ENCODE data around the gene PSD4. TPM values are rescaled to one million over a fixed set of nuclear protein-coding genes. Genes with fewer than 3 reads are reported as not detected.

The PSD4 gene
- total RNA-seq, 2 donors from 2014 or later, result 300 to 503 TPM

- Mint-ChIP-seq H3K27ac (peak overlapping the region; percentile 4), H3K9me3 (no peaks in the 10 kb centered on the region), H3K36me3 (ENCODE audit: low read depth) (peaks cover 9% of the 10 kb centered on the region), H3K27me3 (no peaks in the 10 kb centered on the region), H3K4me1 (peaks cover 18% of the 10 kb centered on the region), H3K4me3 (no peak overlapping the region)
- peak; percentile 28 for ATAC-seq (replicated peaks)
These were observed 36.7 kb upstream of the PSD4 start for GRCh38 chr2:113136828-113137775.

- H3K9me3 Mint-ChIP-seq, result no peaks in the 10 kb centered on the region
- peak overlapping the region; percentile 57 for H3K27ac Mint-ChIP-seq
- H3K36me3 Mint-ChIP-seq (ENCODE audit: low read depth), result peaks cover 8% of the 10 kb centered on the region
- ATAC-seq (replicated peaks), result no peak
- no peak overlapping the region for H3K4me3 Mint-ChIP-seq
- no peaks in the 10 kb centered on the region for H3K27me3 Mint-ChIP-seq
- H3K4me1 Mint-ChIP-seq, result peaks cover 18% of the 10 kb centered on the region
These were observed 35.9 kb upstream of the PSD4 start for GRCh38 chr2:113137827-113138226.

DNA sequence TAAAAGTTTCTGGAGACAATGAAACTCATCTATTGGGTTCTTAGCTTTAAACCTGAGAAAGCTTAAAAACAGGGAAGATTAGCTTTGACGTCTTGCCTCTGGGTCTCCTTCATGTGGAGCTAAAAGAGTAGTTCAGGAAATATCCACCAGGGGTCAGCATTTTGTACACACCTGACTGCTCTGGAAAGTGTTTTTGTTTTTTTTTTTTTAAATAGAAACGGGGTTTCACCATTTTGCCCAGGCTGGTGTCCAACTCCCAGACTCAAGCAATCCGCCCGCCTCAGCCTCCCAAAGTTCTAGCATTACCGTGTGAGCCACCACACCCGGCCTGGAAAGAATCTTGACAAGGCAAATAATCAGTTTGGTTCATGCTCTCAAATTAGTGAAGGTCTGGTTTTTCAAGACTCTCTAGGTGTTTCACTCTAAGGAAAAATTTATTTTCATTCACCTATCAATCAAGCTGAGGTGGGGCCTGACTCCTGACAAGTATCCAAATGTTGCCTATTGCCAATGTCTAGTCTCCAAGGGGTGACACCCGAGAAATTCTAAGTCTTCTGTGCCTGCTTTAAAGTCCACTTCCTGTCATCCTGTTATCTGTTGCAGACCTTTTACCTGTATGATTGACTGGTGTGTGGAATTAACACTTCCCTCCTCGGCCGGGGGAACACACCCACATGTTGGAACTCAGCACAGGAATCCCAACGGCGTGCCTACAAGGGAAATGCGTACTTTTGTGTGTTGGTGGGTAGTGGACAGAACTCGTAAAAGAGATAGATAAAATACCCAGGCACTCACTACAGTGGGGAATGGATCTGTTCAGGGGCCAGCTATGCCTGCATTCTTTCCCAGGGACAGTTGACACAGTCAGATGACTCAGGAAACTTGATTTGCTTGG lies 35.1 kb upstream of the PSD4 start:
- Mint-ChIP-seq H3K9me3 (no peaks in the 10 kb centered on the region), H3K4me3 (peak overlapping the region; percentile 59), H3K27me3 (no peaks in the 10 kb centered on the region), H3K27ac (peak overlapping the region; percentile 57), H3K36me3 (ENCODE audit: low read depth) (no peaks in the 10 kb centered on the region), H3K4me1 (peaks cover 18% of the 10 kb centered on the region)
- peak; percentile 84 for ATAC-seq (replicated peaks)

- no peaks in the 10 kb centered on the region for H3K36me3 Mint-ChIP-seq (ENCODE audit: low read depth)
- H3K4me3 Mint-ChIP-seq, result no peak overlapping the region
- peaks cover 18% of the 10 kb centered on the region for H3K4me1 Mint-ChIP-seq
- no peaks in the 10 kb centered on the region for H3K27me3 Mint-ChIP-seq
- no peaks in the 10 kb centered on the region for H3K9me3 Mint-ChIP-seq
- no peak overlapping the region for H3K27ac Mint-ChIP-seq
- ATAC-seq (replicated peaks), result no peak
These were observed 32.3 kb upstream of the PSD4 start for GRCh38 chr2:113141451-113141850.

GRCh38 chr2:113142290-113142689 lies 31.5 kb upstream of the PSD4 start:
- H3K27ac Mint-ChIP-seq, result no peak overlapping the region
- H3K4me1 Mint-ChIP-seq, result peaks cover 13% of the 10 kb centered on the region
- H3K4me3 Mint-ChIP-seq, result no peak overlapping the region
- no peak for ATAC-seq (replicated peaks)
- H3K36me3 Mint-ChIP-seq (ENCODE audit: low read depth), result no peaks in the 10 kb centered on the region
- H3K27me3 Mint-ChIP-seq, result no peaks in the 10 kb centered on the region
- no peaks in the 10 kb centered on the region for H3K9me3 Mint-ChIP-seq

- no peaks in the 10 kb centered on the region for H3K27me3 Mint-ChIP-seq
- ATAC-seq (replicated peaks), result no peak
- no peaks in the 10 kb centered on the region for H3K36me3 Mint-ChIP-seq (ENCODE audit: low read depth)
- no peak overlapping the region for H3K4me3 Mint-ChIP-seq
- H3K9me3 Mint-ChIP-seq, result no peaks in the 10 kb centered on the region
- peaks cover 1% of the 10 kb centered on the region for H3K4me1 Mint-ChIP-seq
- H3K27ac Mint-ChIP-seq, result no peak overlapping the region
These were observed 29.5 kb upstream of the PSD4 start for GRCh38 chr2:113144259-113144658.

- Mint-ChIP-seq H3K9me3 (no peaks in the 10 kb centered on the region), H3K27ac (no peak overlapping the region), H3K4me3 (no peak overlapping the region), H3K27me3 (no peaks in the 10 kb centered on the region), H3K36me3 (ENCODE audit: low read depth) (no peaks in the 10 kb centered on the region), H3K4me1 (no peaks in the 10 kb centered on the region)
- ATAC-seq (replicated peaks), result no peak
These were observed 24.9 kb upstream of the PSD4 start for GRCh38 chr2:113148606-113149552.

DNA sequence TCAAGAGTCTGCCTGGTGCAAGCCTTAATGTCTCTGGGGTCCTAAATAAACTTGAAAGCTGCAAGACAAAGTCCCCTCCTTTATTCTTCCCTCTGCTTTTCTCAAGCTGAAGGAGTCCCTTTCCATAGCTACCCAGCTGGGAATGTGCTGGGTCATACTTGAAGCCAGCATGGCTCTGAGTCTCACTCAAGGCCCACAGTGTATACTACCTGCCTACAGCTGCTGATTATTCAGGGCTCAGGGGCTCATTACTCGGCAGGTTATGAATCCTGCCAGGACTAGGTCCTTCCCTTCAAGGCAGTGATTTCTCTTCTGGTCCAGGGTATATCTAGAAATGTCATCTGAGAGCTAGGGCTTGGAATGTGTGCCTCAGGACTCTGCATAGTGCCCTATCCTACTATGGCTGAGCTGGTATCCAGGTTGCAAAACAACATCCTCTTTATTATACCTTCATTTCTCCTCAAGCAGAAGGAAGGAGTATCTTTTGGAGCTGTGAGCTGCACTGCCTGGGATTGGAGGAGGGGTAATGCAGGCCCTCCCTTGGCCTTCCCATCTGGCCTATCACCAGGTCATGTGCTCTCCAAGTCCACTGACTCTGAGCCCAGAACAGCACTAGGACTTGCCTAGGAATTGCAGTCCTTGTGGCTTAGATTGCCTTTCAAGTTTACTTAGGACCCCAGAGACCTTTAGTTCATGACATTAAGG lies 24.1 kb upstream of the PSD4 start:
- ATAC-seq (replicated peaks), result no peak
- no peaks in the 10 kb centered on the region for H3K36me3 Mint-ChIP-seq (ENCODE audit: low read depth)
- H3K4me3 Mint-ChIP-seq, result no peak overlapping the region
- no peak overlapping the region for H3K27ac Mint-ChIP-seq
- H3K27me3 Mint-ChIP-seq, result no peaks in the 10 kb centered on the region
- H3K9me3 Mint-ChIP-seq, result no peaks in the 10 kb centered on the region
- H3K4me1 Mint-ChIP-seq, result no peaks in the 10 kb centered on the region

DNA sequence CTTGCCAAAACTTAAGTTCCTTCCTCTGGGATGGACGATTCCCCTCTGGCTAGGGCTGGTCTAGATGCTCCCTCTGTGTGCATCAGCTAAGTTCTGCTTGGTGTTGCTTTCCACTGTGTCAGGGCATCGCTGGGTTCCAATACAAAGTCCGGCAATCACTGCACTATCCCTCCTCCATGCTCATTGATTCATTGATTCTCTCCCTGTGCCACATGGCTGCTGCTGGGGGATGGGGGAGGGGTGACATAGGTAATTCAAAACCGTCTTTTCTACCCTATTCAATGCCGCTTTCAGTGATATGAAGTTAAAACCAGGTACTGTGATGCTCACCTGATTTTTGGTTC lies 23.5 kb upstream of the PSD4 start:
- Mint-ChIP-seq H3K27me3 (no peaks in the 10 kb centered on the region), H3K36me3 (ENCODE audit: low read depth) (no peaks in the 10 kb centered on the region), H3K4me1 (no peaks in the 10 kb centered on the region), H3K9me3 (no peaks in the 10 kb centered on the region), H3K4me3 (no peak overlapping the region), H3K27ac (no peak overlapping the region)
- ATAC-seq (replicated peaks), result no peak

DNA sequence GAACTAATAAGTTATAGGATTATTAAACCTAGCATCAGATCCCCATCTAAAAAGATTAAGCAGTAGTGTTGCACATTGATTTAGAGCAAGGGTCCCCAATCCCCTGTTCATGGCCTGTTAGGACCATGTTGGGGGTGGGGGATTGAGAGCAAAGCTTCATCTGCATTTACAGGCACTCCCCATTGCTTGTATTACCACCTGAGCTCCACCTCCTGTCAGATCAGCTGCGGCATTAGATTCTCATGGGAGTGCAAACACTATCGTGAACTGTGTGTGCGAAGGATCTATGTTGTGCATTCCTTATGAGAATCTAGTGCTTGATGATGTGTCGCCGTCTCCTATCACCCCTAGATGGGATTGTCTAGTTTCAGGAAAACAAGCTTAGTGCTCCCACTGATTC lies 18.4 kb upstream of the PSD4 start:
- H3K27me3 Mint-ChIP-seq, result no peaks in the 10 kb centered on the region

GRCh38 chr2:113156278-113157117 lies 17.3 kb upstream of the PSD4 start:
- peaks cover 15% of the 10 kb centered on the region for H3K4me1 Mint-ChIP-seq
- peak overlapping the region; percentile 73 for H3K27ac Mint-ChIP-seq
- H3K27me3 Mint-ChIP-seq, result no peaks in the 10 kb centered on the region
- H3K9me3 Mint-ChIP-seq, result no peaks in the 10 kb centered on the region
- H3K4me3 Mint-ChIP-seq, result peak overlapping the region; percentile 82
- peak; percentile 45 for ATAC-seq (replicated peaks)
- no peaks in the 10 kb centered on the region for H3K36me3 Mint-ChIP-seq (ENCODE audit: low read depth)

More for the DNA sequence above, 18.4 kb upstream of the PSD4 start:
- no peak overlapping the region for H3K27ac Mint-ChIP-seq
- no peak overlapping the region for H3K4me3 Mint-ChIP-seq
- ATAC-seq (replicated peaks), result no peak
- peaks cover 15% of the 10 kb centered on the region for H3K4me1 Mint-ChIP-seq
- H3K36me3 Mint-ChIP-seq (ENCODE audit: low read depth), result no peaks in the 10 kb centered on the region
- H3K9me3 Mint-ChIP-seq, result no peaks in the 10 kb centered on the region

GRCh38 chr2:113157118-113157896 lies 16.5 kb upstream of the PSD4 start:
- H3K4me1 Mint-ChIP-seq, result peaks cover 15% of the 10 kb centered on the region
- no peaks in the 10 kb centered on the region for H3K9me3 Mint-ChIP-seq
- H3K4me3 Mint-ChIP-seq, result peak overlapping the region; percentile 82
- H3K27me3 Mint-ChIP-seq, result no peaks in the 10 kb centered on the region
- peak overlapping the region; percentile 20 for H3K27ac Mint-ChIP-seq
- no peaks in the 10 kb centered on the region for H3K36me3 Mint-ChIP-seq (ENCODE audit: low read depth)
- ATAC-seq (replicated peaks), result peak; percentile 70

Measured in activated T-helper 17 cell treated with anti-CD3 and anti-CD28 coated beads, Interleukin-2, amount 50 U/mL, for 72 hours (primary cell).